Caco-2 (cell line): Measurements from ENCODE around the gene LGI1. TPM values are rescaled to one million over a fixed set of nuclear protein-coding genes. Genes with fewer than 3 reads are reported as not detected.
A peak's percentile ranks its signal among the peaks of the same experiment; 100 is the strongest.

ENCODE experiments used
- BruUV-seq: library from RNA; stranded (reverse); fragments of 400-500 nt; replicated peaks from 2 replicates; lab custom pipeline; 2021; lab: Mats Ljungman, UMichigan
- CTCF ChIA-PET: fragments of 300-600 bp; sonication (Branson Sonifier 250); formaldehyde crosslinking; loops from one replicate; lab custom pipeline; 2022; ENCODE audit warnings: antibody characterized with exemption; lab: Charles Lee
- POLR2A ChIA-PET: fragments of 300-600 bp; sonication (Branson Sonifier 250); formaldehyde crosslinking; loops from one replicate; lab custom pipeline; 2022; ENCODE audit warnings: antibody characterized with exemption; lab: Charles Lee
- DNase-seq, 2 experiments: peaks; one replicate each; pipeline versions ENCODE4 v3.0.0 to v3.0.0-alpha.2; 2020 to 2022
- H3K27me3 ChIP-seq: replicated peaks from 2 replicates; pipeline ENCODE4 v1.6.0; 2011; ENCODE audit warnings: low read length; ENCODE audit not compliant: control insufficient read depth, insufficient read depth
- H3K36me3 ChIP-seq: 2 replicates; pipeline ENCODE4 v1.5.1; 2011; ENCODE audit warnings: low read length; ENCODE audit not compliant: control insufficient read depth, insufficient read depth
- H3K4me1 ChIP-seq: fragments of 250-450 bp; sonication (Bioruptor Pico); 2 replicates; pipeline ENCODE4 v1.5.1; 2020; ENCODE audit warnings: mild to moderate bottlenecking
- H3K4me3 ChIP-seq: 2 replicates; pipeline ENCODE4 v1.5.1; 2011; ENCODE audit warnings: low read depth, mild to moderate bottlenecking, control low read depth, low read length
- H3K9me3 ChIP-seq: fragments of 250-450 bp; sonication (Bioruptor Pico); 2 replicates; pipeline ENCODE4 v1.5.1; 2020; ENCODE audit warnings: mild to moderate bottlenecking, moderate library complexity
- H3K27ac Mint-ChIP-seq: one replicate; pipeline ENCODE4 v1.8.0; 2022; ENCODE audit warnings: mixed read lengths; ENCODE audit not compliant: unreplicated experiment
- H3K27me3 Mint-ChIP-seq: one replicate; pipeline ENCODE4 v1.8.0; 2022; ENCODE audit warnings: mixed read lengths; ENCODE audit not compliant: insufficient read depth, unreplicated experiment
- H3K36me3 Mint-ChIP-seq: one replicate; pipeline ENCODE4 v1.8.0; 2022; ENCODE audit warnings: mild to moderate bottlenecking, mixed read lengths; ENCODE audit not compliant: insufficient read depth, unreplicated experiment
- H3K4me1 Mint-ChIP-seq: one replicate; pipeline ENCODE4 v1.8.0; 2022; ENCODE audit warnings: low read depth, mixed read lengths; ENCODE audit not compliant: unreplicated experiment
- H3K4me3 Mint-ChIP-seq: one replicate; pipeline ENCODE4 v1.8.0; 2022; ENCODE audit warnings: mild to moderate bottlenecking, moderate library complexity, mixed read lengths; ENCODE audit not compliant: unreplicated experiment
- H3K9me3 Mint-ChIP-seq: one replicate; pipeline ENCODE4 v1.8.0; 2022; ENCODE audit warnings: mixed read lengths; ENCODE audit not compliant: unreplicated experiment
- CTCF ChIP-seq, 2 experiments: fragments of 200-600 bp in 1 of 2; IDR thresholded peaks; 1 replicate in 1 of 2; 2 replicates in 1 of 2; pipeline versions ENCODE4 v1.5.1 to v1.8.0; 2011 to 2022; ENCODE audit warnings: antibody characterized with exemption in 1 of 2, control low read depth in 1 of 2, inconsistent platforms in 1 of 2, low read depth in 1 of 2, low read length in 1 of 2, mild to moderate bottlenecking in 1 of 2, moderate library complexity in 1 of 2; ENCODE audit not compliant: insufficient read depth in 1 of 2, severe bottlenecking in 1 of 2, unreplicated experiment in 1 of 2
- intact Hi-C: fragments of 100-400 bp; cut with micrococcal nuclease; formaldehyde crosslinking; loops from one replicate; pipeline ENCODE4 v1.10.0; 2022; ENCODE audit not compliant: unreplicated experiment
- total RNA-seq: library from RNA; stranded (reverse); gene quantifications from 2 replicates; pipeline ENCODE4 v1.2.3, GENCODE V29; 2022

The LGI1 gene
- total RNA-seq, 1 experiment from 2014 or later = 0.48 TPM

GRCh38 chr10:93762979-93763391 is 5.2 kb downstream of the LGI1 start:
- Mint-ChIP-seq H3K27me3 (no peaks in the 10 kb centered on the region), H3K36me3 (no peaks in the 10 kb centered on the region), H3K9me3 (no peaks in the 10 kb centered on the region), H3K27ac (no peak overlapping the region), H3K4me3 (peak overlapping the region; percentile 18), H3K4me1 (peaks cover 7% of the 10 kb centered on the region)
- H3K36me3 ChIP-seq = no peaks in the 10 kb centered on the region
- H3K4me1 ChIP-seq = no peaks in the 10 kb centered on the region
- no peak overlapping the region for H3K4me3 ChIP-seq
- intact Hi-C loops = no loop called here
- BruUV-seq = no TSS peak
- POLR2A ChIA-PET = no interaction called here
- peak; percentile 69 to 71 for DNase-seq
- TF ChIP-seq CTCF (IDR thresholded peaks at IDR 0.05; ENCODE audit: insufficient read depth in 1 of 2, low read depth in 1 of 2, low read length in 1 of 2, severe bottlenecking in 1 of 2, unreplicated experiment in 1 of 2) = no peak
- no peaks in the 10 kb centered on the region for H3K27me3 ChIP-seq
- CTCF ChIA-PET = no interaction called here
- no peaks in the 10 kb centered on the region for H3K9me3 ChIP-seq

- no peak for DNase-seq
- Mint-ChIP-seq H3K36me3 (no peaks in the 10 kb centered on the region), H3K9me3 (no peaks in the 10 kb centered on the region), H3K4me1 (peaks cover 14% of the 10 kb centered on the region), H3K27ac (no peak overlapping the region), H3K27me3 (no peaks in the 10 kb centered on the region), H3K4me3 (no peak overlapping the region)
- no peaks in the 10 kb centered on the region for H3K36me3 ChIP-seq
- BruUV-seq = no TSS peak
- H3K4me3 ChIP-seq = no peak overlapping the region
- POLR2A ChIA-PET = no interaction called here
- H3K27me3 ChIP-seq = no peaks in the 10 kb centered on the region
- H3K4me1 ChIP-seq = no peaks in the 10 kb centered on the region
- no peak for TF ChIP-seq CTCF (IDR thresholded peaks at IDR 0.05; ENCODE audit: insufficient read depth in 1 of 2, low read depth in 1 of 2, low read length in 1 of 2, severe bottlenecking in 1 of 2, unreplicated experiment in 1 of 2)
- no peaks in the 10 kb centered on the region for H3K9me3 ChIP-seq
- CTCF ChIA-PET = interaction anchor here (0.8 kb wide), 1 partner anchor 49 kb away, joined by 3 read pairs; no protein-coding TSS in a partner anchor
- intact Hi-C loops = no loop called here
These were observed 9.2 kb downstream of the LGI1 start for GRCh38 chr10:93766918-93767317.

- TF ChIP-seq CTCF (IDR thresholded peaks at IDR 0.05; ENCODE audit: insufficient read depth in 1 of 2, low read depth in 1 of 2, low read length in 1 of 2, severe bottlenecking in 1 of 2, unreplicated experiment in 1 of 2) = no peak
- no peaks in the 10 kb centered on the region for H3K27me3 Mint-ChIP-seq
- ChIA-PET POLR2A (interaction anchor here (0.5 kb wide), 1 partner anchor 380 kb away, joined by 3 read pairs; no protein-coding TSS in a partner anchor), CTCF (interaction anchor here (0.9 kb wide), 1 partner anchor 14 kb away, joined by 4 read pairs; no protein-coding TSS in a partner anchor)
- no peaks in the 10 kb centered on the region for H3K4me1 ChIP-seq
- no peak overlapping the region for H3K4me3 Mint-ChIP-seq
- no peak overlapping the region for H3K4me3 ChIP-seq
- H3K27ac Mint-ChIP-seq = no peak overlapping the region
- H3K9me3 ChIP-seq = no peaks in the 10 kb centered on the region
- H3K27me3 ChIP-seq = no peaks in the 10 kb centered on the region
- BruUV-seq = no TSS peak
- H3K4me1 Mint-ChIP-seq = peaks cover 12% of the 10 kb centered on the region
- H3K36me3 ChIP-seq = no peaks in the 10 kb centered on the region
- DNase-seq = no peak
- H3K9me3 Mint-ChIP-seq = no peaks in the 10 kb centered on the region
- H3K36me3 Mint-ChIP-seq = no peaks in the 10 kb centered on the region
- intact Hi-C loops = no loop called here
These were observed 10.1 kb downstream of the LGI1 start for GRCh38 chr10:93767724-93768399.
